GM18517 (cell line): ENCODE results near the gene SIRT7.

Experiments
- ATAC-seq: cut with Tn5 transposase; IDR thresholded peaks from one replicate; pipeline ENCODE4 v1.9.1; 2021; ENCODE audit warnings: mild to moderate bottlenecking, moderate library complexity; ENCODE audit not compliant: unreplicated experiment

Gene SIRT7

DNA sequence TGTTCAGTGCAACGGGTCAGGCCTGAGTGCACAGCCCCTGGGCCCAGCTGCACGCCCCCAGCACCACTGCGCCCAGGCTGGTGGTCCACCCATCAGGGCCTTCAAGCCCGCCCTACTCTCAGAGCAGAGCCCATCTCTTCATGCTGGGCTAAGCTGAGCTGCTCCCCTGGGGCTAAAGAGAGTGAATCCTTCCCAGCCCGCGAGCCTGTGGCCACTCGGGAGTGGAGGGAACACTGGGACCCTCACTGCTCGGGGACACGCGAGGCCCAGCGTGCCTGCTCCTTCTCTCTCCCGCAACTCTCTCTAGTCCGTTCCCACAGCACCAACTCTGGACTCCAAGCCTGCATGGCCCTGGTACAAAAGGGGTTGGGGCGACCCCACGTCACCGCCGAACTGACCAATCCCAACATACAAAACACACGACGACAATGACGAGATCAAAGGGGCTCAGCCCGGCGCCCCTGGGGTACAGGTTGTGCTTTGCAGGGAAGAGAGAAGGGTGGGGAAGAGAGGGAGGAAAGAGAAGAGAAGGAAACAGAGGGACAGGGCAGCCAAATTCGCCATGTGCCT is 4.1 kb upstream of the SIRT7 start:
- no peak for ATAC-seq

GRCh38 chr17:81921537-81921862 is 3.5 kb upstream of the SIRT7 start:
- ATAC-seq = no peak

DNA sequence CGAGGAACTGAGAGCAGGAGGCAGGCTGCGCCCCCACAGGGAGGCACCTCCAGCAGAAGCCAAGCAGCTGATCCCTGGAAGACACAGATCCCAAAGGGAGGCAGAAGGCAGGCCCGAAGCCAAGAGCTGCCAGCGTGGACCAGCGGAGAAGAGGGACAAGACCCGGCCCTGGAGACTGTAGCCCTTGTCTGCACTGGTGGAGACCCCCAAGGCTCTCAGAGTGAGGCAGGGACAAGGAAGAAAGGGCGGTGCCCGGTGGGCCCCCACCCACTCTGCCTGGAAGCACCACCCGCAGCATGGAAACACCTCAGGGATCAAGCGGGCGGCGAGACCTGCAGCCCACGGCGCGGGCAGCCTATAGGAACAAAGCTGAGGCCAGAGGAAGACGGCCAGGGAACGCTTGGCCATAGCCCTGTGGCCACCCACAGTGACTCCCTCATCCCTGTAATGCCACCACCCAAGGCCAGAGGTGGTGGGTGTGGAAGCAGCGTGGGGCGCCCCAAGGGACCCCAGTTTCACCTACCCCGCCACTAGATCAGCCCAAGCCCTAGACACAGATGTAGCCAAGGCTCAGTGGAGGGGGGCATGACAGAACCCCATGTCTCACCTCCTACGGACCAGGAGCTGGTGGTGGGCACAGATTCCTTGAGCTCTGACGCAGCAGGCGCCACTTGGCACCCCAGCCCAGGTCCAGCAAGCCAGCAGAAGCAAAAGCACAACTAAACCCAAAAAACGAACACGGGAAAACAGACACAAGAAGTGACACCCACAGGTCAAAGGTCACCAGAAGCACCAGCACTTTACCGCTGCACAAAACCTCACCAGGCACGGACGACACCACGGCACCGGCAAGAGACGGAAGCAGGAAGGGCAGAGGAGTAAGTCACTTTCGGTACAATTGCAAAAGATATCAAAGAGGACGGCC is 2.9 kb upstream of the SIRT7 start:
- ATAC-seq = no peak

DNA sequence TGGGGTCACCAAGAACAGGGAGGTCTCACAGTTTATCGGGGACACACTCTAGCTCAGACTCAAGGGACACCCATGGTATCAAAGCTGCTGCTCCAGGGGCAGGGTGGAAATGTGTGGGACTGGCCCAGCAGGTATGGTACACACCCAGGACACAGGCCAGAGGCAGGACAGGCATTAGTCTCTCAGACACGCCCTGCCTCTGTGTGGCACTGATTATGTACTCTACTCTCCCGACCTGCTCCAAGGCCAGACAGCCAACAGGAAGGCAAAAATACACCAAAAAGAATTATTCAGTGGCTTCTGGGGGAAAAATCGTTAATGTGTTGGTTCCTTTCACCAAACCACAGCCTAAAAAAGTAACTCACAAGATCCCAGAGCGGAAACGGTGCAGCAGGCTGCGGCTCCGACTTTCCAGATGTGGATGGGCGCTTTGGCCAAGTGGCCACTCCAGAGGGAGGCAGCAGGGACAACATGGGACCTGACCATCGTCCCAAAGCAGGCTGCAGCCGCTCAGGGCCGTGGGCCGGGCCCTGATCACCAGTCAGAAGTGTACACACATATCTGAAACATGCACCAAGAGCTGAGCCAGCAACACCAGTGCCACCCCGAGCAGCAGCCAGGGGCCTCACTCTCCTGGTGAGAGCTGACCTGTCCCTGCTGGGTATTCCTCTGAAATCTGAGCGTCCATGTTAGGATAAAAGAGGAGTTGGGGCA is 1.0 kb upstream of the SIRT7 start:
- no peak for ATAC-seq

DNA sequence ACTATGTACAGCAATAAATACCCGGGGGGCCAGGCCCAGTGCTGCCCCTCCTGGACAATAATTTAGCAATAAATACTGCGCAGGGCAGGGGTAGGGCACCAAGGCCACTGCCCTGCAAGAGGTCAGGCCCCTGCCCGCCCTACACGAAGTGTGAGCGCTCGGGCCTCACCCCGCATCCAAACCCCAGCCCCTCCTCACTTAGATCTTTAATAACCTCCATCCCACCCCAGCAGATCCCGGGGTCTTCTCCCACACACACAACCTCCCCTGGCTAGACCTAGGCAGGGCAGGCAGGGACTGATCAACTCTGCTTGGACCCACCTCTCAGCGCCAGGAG is 325 bp upstream of the SIRT7 start:
- peak; percentile 31 for ATAC-seq

DNA sequence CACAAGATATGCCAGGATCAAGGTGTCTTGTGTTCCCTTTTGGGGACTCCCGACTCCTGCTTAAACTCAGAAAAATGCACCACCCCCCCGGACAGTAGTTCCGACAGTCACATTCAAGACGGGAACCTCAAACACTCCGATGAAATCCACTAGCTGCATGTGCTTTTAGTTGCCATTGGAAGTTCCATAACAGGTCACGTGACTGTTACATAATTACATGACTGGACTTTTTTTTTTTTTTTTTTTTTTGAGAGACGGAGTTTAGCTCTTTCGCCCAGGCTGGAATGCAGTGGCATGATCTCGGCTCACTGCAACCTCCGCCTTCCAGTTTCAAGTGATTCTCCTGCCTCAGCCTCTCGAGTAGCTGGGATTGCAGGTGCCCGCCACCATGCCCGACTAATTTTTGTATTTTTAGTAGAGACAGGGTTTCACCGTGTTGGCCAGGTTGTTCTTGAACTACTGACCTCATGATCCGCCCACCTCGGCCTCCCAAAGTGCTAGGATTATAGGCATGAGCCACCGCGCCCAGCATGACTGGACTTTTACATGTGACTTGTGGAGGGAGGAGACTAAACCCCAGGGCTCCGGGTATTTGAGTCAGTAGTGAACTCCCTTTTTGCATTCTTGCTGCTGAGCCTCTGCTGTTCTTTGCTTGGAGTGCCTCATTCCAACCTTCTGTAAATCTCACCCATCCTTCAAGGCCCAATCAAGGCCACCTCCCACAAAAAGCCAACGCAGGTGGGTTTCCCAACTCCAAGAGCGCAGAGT is 1.6 kb downstream of the SIRT7 start:
- no peak for ATAC-seq

DNA sequence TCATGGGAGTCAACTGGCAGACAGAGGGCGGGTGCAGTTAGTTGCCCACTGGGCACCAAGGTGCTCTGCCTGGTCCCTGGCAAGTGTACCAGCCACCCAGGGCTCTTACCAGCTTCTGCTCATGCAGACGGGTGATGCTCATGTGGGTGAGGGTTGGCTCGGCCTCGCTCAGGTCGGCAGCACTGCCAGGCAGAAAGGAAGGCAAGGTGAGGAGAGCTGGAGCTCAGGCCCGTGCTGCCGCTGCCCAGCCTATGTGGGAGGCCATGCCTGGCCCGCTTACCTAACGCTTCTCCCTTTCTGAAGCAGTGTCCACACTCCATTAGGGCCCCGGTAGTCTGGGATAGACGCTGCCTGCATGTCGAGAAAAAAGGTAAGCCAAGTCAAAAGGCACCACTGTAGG is 2.6 kb downstream of the SIRT7 start:
- no peak for ATAC-seq

- ATAC-seq = no peak
These were observed 3.7 kb downstream of the SIRT7 start for GRCh38 chr17:81914103-81914850.

DNA sequence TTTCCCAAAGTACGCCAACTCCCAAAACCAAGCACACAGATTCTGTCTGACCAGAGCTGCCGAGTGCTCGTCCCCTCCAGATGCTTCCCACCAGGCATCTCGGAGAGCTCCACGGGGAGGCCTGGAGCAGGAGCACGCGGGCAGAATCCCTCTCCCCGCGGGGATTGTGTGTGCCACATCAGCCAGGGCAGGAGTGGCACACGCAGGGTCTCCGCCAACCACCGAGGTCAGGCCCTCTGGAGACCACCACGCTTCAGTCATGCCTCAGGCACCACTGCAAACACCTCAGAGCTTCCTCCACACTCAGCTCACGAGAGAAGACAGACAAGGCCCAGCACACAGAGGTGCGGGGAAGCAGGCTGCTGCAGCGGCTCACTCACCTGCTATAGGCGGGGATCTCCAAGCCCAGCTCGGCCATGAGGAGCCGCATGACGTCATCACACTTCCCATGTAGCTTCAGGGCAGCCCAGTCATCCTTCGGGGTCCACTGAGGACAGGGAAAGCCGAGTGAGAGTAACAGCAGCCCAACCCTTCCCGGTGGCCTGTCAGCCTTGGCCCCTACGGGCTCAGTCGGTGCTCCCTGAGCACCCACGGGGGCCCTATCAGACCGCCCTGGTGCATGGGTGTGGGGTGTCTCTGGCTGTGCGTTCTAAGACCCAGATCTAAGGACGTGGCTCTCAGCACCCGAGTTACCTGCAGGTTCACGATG is 4.4 kb downstream of the SIRT7 start:
- ATAC-seq = no peak

GRCh38 chr17:81912441-81913309 is 5.3 kb downstream of the SIRT7 start:
- no peak for ATAC-seq

DNA sequence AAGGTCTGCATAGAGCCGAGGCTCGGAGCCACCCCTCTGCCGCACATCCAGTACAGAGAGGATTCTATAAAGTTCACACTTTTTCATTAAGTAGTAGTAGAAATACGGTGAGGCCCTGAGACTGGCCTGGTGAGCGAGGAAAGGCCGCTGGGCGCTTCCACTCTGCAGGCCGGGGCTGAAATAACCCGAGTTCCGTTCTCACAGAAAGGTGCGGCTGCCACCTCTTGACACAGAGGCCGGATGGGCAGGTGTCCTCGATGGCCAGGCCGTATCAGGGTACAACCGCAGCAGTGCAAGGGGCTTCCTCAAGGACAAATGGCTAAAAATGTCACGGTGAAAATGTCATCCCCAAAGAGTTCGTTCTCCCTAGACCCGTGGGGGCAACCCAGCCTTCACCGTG is 6.0 kb downstream of the SIRT7 start:
- ATAC-seq = no peak

DNA sequence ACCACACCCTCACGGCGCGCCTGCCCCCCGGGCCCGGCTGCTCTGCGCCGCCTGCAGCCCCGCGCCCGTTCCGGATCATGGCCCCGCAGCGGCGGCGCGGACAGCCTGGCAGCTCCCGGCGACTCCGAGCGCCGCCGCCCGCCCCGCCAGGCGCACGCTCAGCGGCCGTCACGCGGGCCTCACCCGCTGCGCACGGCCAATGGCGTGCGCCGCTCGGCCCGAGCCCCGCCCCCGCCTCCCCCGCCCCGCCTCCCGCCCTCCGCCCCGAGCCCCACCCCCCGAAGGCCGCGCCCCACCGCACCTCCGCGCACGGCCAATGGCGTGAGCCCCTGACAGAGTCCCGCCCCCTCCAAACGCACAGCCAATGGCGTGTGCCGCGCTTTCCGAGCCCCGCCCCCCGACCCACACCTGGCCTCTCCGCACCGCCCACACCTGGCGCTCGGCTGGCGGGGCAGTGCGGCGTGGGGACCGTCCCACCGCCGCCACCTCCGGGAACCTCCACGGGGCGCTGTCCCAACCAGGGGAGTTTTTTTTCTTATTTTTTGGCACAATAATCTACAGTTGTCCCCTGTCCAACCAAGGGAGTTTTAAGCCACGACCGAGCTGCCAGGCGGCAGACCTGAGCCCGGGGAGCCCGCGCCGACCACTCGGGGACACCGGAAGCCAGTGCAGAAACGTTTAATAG is 6.6 kb downstream of the SIRT7 start, which contains the start of gene PCYT2:
Gene PCYT2, minus strand, starts transcription at position 123 of the 685 bp plus-strand sequence. Its CDS starts 44 bp downstream, at position 79.
- ATAC-seq = peak; percentile 43

DNA sequence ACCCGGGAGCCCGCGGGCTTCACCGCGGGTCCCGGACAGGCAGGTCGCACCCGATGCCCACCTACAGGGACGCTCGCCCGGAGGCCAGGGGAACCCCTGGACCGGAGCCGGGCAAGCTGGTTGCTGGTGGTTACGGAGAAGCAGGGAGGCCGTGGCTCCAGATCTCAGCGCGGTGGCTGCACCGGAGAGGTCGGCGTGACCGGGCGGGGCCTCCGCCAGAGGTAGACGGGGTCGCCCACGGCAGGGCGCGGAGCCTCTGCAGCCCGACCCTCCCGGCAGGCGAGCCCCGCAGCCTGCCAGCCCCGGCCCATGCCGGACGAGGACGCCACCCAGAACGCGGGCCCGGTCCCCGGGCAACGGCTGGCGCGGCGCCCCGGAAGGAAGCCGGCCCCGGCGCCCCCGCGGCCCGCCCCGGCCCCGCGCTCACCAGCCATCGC is 7.1 kb downstream of the SIRT7 start:
- ATAC-seq = peak; percentile 38

DNA sequence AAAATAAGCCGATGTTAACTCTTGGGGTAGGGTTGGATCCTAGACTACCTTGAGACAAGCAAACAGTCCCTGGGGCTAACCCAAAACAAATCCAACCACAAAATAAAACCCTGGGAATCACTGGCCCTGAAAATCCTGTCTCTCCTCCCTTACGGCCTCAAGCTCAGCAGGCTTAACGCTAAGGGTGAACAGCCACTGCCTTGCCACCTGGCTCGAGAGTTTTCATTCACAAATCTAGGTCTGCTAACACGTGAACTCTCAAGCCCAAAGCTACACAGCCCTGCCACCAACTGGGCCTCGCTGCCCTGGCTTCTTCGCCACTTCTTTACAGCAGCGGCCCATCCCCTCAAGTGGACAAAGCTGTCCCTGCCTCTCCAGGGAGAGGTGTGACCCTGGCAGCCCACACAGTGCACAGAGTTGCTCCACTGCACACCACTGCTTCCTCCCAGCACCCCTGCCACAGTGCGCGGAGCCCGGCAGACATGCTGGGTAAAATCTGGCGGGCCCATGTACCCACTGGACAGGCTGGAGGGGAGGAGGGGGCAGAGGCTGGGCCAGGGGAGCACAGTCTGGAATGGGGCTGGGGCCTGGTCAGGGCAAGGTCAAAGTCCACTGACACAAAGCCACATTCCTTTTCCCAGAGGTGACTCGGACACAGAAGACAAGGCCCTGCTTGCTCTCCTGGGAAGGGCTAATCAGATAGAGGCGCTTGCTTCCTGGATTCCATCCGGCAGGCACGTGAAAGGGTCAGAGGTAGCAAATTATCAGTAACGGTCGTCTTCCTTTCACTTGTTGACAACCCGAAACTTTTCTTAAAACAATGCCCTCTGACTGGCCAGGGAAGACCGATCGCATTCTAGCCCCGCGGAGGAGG is 7.8 kb downstream of the SIRT7 start:
- ATAC-seq = no peak

DNA sequence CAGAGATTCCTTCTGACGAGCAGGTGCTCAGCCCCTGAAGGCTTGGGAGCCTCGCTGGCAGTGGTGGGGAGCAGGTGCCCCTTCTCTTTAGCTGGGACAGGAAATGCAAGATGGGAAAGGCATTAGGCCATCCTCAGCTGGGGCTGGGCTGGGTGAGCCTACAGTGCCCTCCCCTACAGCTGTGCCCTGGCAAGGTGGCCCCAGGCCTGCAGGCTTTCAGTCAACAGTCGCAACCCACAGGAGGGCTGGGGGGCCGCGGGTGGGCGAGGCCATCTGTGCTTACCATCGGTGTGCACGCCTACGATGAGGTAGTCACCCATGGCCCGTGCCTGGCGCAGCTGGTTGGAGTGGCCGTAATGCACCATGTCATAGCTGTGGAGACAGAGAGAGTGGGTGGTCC is 8.7 kb downstream of the SIRT7 start:
- no peak for ATAC-seq

DNA sequence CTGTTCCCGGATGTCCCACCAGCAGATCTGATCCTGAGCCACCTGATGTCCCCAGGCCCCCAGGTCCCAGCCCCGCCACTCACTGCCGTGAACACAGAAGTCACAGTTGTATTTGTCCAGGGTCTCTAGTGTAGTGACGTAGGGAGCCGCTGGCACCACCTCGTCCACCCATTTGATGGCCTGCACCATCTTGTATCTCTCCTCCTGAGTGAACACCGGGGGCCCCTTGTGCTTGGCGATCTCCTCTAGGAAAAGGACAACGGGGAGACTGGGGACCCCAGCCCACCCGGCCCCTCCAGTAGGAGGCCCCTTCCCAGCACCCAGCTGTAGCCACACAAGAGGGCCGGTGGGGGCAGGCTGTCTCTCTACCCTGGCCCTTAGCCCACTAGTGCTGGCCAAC is 9.2 kb downstream of the SIRT7 start:
- no peak for ATAC-seq
